ENCODE data around the gene KLHL30.

KLHL30 gene

GRCh38 chr2:238131761-238132462 is 6.6 kb upstream of the KLHL30 start:
- no peak for TF ChIP-seq CTCF (IDR thresholded peaks at IDR 0.05; ENCODE audit: low read depth, low read length)

DNA sequence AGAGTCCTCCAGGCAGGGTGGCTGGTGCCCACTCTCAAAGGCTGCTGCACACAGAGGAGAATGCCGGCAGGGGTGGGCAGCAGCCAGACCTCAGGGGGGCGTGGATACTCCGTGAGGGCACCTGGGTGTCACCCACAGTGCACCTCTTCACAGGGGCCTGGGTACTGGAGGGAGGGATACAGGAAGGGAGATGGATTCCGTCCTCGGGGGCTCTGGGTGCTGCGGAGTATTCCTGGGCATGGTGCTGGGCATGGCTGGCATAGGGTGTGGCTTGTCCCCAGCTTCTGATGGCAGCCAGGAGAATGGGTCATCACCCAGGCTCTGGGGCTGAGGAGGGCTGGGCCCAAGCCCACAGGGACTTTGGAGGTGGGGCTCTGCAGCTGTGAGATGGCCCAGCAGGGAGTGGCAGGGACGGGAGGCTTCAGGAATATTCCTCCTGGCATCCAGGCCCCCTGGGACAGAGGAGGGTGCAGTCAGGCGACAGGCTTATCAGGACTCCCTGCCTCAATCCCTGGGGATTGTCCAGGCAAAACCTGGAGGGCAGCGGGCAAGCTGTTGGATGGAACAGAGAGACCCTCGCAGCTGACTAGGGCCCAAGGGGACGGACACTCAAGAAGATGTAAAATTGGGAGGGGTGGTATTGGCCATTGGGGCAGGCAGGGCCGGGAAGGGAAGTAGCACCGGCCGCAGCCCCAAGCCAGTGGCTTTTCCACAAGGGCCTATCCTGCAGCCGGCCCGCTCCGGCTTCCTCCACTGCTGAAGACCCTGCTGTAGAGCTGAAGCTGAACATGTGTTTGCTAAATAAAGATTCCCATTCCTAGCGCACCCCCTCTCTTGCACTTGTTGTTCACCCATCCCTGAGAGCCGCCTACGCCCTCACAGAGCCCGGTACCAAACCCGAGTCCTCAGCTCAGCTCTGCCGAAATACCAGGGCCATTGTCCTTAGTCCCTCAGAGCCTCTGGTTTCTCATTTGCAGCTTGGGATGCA is 5.7 kb upstream of the KLHL30 start:
- no peak overlapping the region for H3K4me3 ChIP-seq (ENCODE audit: low read depth, low read length)
- no peak for TF ChIP-seq CTCF (IDR thresholded peaks at IDR 0.05; ENCODE audit: low read depth, low read length)

More at GRCh38 chr2:238131761-238132462, 6.6 kb upstream of the KLHL30 start:
- H3K4me3 ChIP-seq (ENCODE audit: low read depth, low read length) = no peak overlapping the region

GRCh38 chr2:238133499-238134392 is 4.7 kb upstream of the KLHL30 start:
- no peak overlapping the region for H3K4me3 ChIP-seq (ENCODE audit: low read depth, low read length)
- TF ChIP-seq CTCF (IDR thresholded peaks at IDR 0.05; ENCODE audit: low read depth, low read length) = no peak

DNA sequence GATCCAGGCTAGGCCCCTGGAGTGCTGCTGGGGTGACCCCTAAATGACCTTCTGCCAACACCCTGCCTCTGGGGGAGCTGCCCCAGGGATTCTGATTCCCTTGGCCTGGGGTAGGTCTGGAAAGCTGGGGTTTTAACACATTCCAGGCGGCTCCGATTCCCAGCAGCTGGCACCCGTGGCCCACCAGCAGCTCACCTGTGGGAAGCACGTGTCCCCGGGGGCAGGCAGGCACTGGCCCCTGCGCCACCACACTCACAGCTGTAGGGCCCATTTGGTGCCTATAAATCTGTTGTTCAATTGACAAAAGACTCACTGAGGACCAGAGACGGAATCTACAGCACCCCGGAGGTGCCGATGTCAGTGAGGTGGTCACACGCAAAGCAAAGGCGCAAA is 4.1 kb upstream of the KLHL30 start:
- no peak overlapping the region for H3K4me3 ChIP-seq (ENCODE audit: low read depth, low read length)
- no peak for TF ChIP-seq CTCF (IDR thresholded peaks at IDR 0.05; ENCODE audit: low read depth, low read length)

- H3K4me3 ChIP-seq (ENCODE audit: low read depth, low read length) = no peak overlapping the region
- TF ChIP-seq CTCF (IDR thresholded peaks at IDR 0.05; ENCODE audit: low read depth, low read length) = no peak
Measured at GRCh38 chr2:238135601-238136150, 2.8 kb upstream of the KLHL30 start.

GRCh38 chr2:238136820-238137537 is 1.5 kb upstream of the KLHL30 start:
- H3K4me3 ChIP-seq (ENCODE audit: low read depth, low read length) = no peak overlapping the region
- no peak for TF ChIP-seq CTCF (IDR thresholded peaks at IDR 0.05; ENCODE audit: low read depth, low read length)
